ENCODE results near the gene RNASEH2B. TPM values are rescaled to one million over a fixed set of nuclear protein-coding genes. Genes with fewer than 3 reads are reported as not detected.
A peak's percentile ranks its signal among the peaks of the same experiment; 100 is the strongest.

Gene RNASEH2B, protein sequence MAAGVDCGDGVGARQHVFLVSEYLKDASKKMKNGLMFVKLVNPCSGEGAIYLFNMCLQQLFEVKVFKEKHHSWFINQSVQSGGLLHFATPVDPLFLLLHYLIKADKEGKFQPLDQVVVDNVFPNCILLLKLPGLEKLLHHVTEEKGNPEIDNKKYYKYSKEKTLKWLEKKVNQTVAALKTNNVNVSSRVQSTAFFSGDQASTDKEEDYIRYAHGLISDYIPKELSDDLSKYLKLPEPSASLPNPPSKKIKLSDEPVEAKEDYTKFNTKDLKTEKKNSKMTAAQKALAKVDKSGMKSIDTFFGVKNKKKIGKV
- 10 to 100 TPM; 61.8 to 88.5 TPM for total RNA-seq

DNA sequence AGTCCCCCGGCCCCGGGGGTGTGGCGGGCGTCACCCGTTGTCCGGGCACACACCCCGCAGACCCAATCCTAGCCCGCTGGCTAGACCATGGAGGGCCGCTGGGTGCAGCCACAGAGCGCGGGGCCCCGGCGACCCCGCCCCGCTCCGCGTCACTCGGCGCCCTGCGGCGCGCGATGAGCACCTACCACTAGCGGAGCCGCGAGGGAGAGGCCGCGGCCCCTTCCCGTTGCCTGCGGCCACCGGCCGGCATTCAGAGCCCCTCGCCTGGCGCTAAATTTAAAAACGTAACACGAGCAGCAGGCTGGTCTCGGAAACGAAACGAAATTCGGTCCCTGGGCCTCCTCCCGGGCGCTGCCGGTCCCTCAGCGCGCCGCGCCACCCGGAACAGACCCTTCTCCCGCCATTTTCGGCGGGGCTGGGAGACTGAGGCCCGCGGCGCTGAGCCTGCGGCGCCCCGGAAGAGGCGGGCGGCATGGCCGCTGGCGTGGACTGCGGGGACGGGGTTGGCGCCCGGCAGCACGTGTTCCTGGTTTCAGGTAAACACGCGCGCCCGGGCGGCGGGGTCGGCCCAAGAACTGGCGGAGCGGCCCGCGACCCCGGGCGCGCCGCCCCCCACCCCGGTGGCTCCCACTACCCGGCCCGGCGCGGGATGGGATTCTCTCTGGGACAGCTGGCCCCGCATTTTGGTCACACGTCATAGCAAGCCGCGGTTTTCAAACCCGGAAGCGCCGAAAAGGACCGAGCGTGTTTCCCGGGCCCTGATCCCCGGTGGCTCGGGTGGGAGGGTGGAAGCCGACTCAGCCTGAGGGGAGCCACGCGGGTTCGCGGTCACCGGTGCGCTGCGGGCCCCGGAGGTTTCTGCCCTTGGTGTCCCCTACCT is at the start of gene RNASEH2B:
TSS of gene RNASEH2B (plus strand) at position 187 of the 880 bp plus-strand sequence. CDS start at position 473, 286 bp downstream.
- intact Hi-C loops (cut with DNase I, micrococcal nuclease), result loop anchor here (1.0 to 10.0 kb wide), 22 partner anchors 17 to 1465 kb away; partner anchors contain the start of genes KPNA3 (in 2 of the 2), TRIM13 (in 2 of the 2), ALG11 (in 1 of the 2) and ATP7B (in 1 of the 2)
- Mint-ChIP-seq H3K36me3 (ENCODE audit: low read depth) (peaks cover 2% of the 10 kb centered on the region), H3K27ac (peak within 1 kb of the TSS; percentile 99), H3K27me3 (no peaks in the 10 kb centered on the region), H3K4me1 (peaks cover 22% of the 10 kb centered on the region), H3K9me3 (ENCODE audit: low read depth) (no peaks in the 10 kb centered on the region), H3K4me3 (peak within 1 kb of the TSS; percentile 95)
- peak; percentile 78 for ATAC-seq
- peak; percentile 79 for DNase-seq
- CTCF ChIA-PET, result interaction anchor here (0.7 to 2.8 kb wide), 7 partner anchors 8 to 913 kb away, joined by 3 to 32 read pairs (median 5); partner anchors contain the start of gene TRIM13
- POLR2A ChIA-PET, result interaction anchor here (0.6 to 2.1 kb wide), 2 partner anchors 17 to 48 kb away, joined by 3 to 6 read pairs; no protein-coding TSS in a partner anchor

DNA sequence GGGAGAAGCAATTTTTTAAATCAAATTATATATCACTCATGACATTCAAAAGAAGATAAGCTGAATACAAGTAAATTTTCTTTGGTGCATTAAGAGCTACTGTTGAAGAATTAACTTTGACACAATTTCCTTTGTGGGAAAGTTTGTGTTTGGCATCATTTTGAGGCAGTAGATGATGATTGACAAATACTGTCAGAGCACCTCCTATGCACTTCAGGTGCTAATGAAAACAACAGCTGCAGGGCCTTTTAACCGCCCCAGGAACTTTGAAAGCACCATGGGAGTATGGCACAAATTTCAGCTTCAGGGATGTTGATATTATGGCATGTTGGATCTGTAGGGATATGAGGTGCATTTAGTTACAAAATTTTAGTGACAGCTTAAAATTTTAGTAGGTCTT is 45.1 kb upstream of the RNASEH2B start:
- Mint-ChIP-seq H3K36me3 (ENCODE audit: low read depth) (no peaks in the 10 kb centered on the region), H3K27me3 (no peaks in the 10 kb centered on the region), H3K9me3 (ENCODE audit: low read depth) (peaks cover 6% of the 10 kb centered on the region), H3K4me3 (no peak overlapping the region), H3K27ac (no peak overlapping the region), H3K4me1 (no peaks in the 10 kb centered on the region)
- intact Hi-C loops (cut with DNase I, micrococcal nuclease), result no loop called here
- ChIA-PET CTCF (interaction anchor here (0.7 to 1.1 kb wide), 3 partner anchors 36 to 164 kb away, joined by 3 to 4 read pairs (median 4); no protein-coding TSS in a partner anchor), POLR2A (no interaction called here)
- ATAC-seq (no peak), DNase-seq (no peak)

DNA sequence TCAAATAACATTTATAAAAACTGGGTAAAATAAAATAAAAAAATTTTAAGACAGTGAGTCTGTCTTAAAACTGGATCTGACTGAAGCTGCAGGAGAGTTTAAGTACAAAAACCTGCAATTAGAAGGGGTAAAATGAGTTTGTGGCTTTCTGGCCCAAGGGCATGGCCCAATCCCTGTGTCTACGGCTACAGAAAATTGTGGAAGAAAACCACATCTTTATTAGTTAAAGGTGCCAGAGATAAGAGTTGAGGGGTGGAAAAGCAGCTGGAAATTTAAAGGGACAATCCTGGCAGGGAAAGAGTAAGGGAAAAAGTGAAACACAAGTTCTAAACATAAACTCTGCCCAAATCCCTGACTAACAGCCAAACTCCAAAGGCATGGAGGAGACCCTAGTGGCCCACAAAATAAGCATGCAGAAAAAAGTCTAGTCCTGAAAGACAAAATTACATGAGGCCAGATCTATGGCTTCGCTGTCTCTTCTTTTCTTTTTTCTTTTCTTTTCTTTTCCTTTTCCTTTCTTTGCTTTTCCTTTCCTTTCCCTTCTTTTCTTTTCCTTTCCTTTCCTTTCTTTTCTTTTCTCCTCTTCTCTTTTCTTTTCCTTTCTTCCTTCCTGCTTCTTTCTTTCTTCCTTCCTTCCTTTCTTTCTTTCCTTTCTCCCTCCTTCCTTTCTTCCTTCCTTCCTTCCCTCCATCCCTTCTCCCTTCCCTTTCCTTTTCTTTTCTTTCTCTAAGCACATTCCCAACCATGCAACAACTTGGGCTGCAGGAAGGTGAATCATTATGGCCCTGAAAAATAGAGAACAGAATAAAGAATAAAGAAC is 42.6 kb upstream of the RNASEH2B start:
- no peak for ATAC-seq
- CTCF ChIA-PET, result no interaction called here
- H3K4me3 Mint-ChIP-seq, result no peak overlapping the region

DNA sequence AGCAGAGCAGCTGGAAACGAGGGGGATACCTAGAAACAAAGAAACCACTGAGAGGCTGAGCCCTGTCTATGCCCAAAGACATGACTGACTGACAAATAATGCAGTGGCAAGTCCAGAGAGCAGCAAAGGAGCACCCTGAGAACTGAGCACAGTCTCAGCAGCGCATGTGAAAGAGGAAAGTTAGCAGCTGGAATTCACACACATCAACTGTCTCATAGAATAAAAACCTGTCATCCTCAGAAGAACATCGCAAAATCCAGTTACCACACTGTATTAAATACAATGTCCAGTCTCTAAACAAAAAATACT is 42.0 kb upstream of the RNASEH2B start:
- peaks cover 2% of the 10 kb centered on the region for H3K9me3 Mint-ChIP-seq (ENCODE audit: low read depth)
- H3K36me3 Mint-ChIP-seq (ENCODE audit: low read depth), result no peaks in the 10 kb centered on the region
- DNase-seq, result no peak
- intact Hi-C loops (cut with DNase I, micrococcal nuclease), result no loop called here
- no peak overlapping the region for H3K4me3 Mint-ChIP-seq
- CTCF ChIA-PET, result no interaction called here
- H3K4me1 Mint-ChIP-seq, result no peaks in the 10 kb centered on the region
- ATAC-seq, result no peak
- POLR2A ChIA-PET, result no interaction called here
- H3K27me3 Mint-ChIP-seq, result no peaks in the 10 kb centered on the region
- no peak overlapping the region for H3K27ac Mint-ChIP-seq

More for the DNA sequence above, 42.6 kb upstream of the RNASEH2B start:
- Mint-ChIP-seq H3K27ac (no peak overlapping the region), H3K27me3 (no peaks in the 10 kb centered on the region), H3K4me1 (no peaks in the 10 kb centered on the region), H3K36me3 (ENCODE audit: low read depth) (no peaks in the 10 kb centered on the region), H3K9me3 (ENCODE audit: low read depth) (peaks cover 2% of the 10 kb centered on the region)
- DNase-seq, result no peak
- POLR2A ChIA-PET, result no interaction called here
- intact Hi-C loops (cut with DNase I, micrococcal nuclease), result no loop called here

DNA sequence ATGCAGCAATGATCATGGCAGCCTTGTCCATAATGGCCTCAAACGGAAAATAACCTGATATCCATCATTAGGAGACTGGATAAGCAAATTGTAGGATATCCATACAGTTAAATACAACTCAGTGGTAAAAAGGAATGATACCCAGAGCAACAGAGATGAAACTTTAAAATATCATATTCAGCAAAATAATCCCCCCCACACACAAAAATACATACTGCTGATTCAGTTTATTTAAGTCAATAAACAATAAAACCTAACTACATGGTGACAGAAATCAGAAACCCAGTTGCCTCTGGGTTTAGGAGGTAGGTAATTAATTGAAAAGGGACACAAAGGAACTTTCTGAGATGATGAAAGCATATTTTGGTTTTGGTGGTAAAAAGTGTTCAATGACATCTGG is 38.2 kb upstream of the RNASEH2B start:
- ATAC-seq (no peak), DNase-seq (no peak)
- CTCF ChIA-PET, result no interaction called here
- no peak overlapping the region for H3K27ac Mint-ChIP-seq
- H3K36me3 Mint-ChIP-seq (ENCODE audit: low read depth), result no peaks in the 10 kb centered on the region
- H3K27me3 Mint-ChIP-seq, result no peaks in the 10 kb centered on the region
- H3K4me3 Mint-ChIP-seq, result no peak overlapping the region
- POLR2A ChIA-PET, result no interaction called here
- H3K9me3 Mint-ChIP-seq (ENCODE audit: low read depth), result no peaks in the 10 kb centered on the region
- intact Hi-C loops (cut with DNase I, micrococcal nuclease), result no loop called here
- no peaks in the 10 kb centered on the region for H3K4me1 Mint-ChIP-seq

DNA sequence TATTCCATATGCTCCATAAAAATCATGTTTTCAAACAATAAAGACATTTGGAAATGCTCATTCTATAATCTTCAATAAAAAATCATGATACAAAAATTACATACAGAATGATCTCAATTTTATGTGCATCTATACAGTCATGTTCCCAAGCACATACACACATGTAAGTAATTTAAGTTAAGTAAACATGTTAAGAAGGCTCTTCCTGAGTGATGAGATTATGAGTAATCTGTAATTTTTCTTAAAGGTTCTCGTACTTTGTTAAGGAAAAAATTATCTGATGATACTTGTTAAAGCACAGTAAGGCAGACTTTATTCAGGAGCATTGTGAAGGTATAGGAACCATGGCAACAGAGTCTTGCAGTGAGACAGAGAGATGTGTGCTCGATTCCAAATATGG is 36.1 kb upstream of the RNASEH2B start:
- no peaks in the 10 kb centered on the region for H3K4me1 Mint-ChIP-seq
- CTCF ChIA-PET, result no interaction called here
- ATAC-seq (no peak), DNase-seq (no peak)
- H3K9me3 Mint-ChIP-seq (ENCODE audit: low read depth), result no peaks in the 10 kb centered on the region
- H3K36me3 Mint-ChIP-seq (ENCODE audit: low read depth), result no peaks in the 10 kb centered on the region
- no peaks in the 10 kb centered on the region for H3K27me3 Mint-ChIP-seq
- H3K27ac Mint-ChIP-seq, result no peak overlapping the region
- intact Hi-C loops (cut with DNase I, micrococcal nuclease), result no loop called here
- no peak overlapping the region for H3K4me3 Mint-ChIP-seq
- POLR2A ChIA-PET, result no interaction called here

DNA sequence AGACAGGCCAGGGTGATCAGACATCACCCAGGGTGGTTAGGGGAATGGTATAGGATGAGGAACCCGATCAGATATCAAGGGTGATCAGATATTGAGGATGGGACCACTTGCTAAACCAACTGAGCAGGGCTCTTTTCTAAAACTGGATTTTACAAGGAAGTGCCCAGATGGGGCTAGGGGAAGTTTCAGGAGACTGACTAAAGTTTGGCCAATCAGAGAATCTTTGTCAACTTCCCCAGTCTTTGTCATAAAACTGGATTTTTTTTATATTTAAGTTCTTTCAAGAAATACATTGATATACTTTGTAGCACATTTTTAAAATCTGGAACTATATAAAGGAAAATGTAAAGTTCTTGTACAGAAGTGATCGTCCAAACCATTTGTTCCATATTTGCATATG is 35.6 kb upstream of the RNASEH2B start:
- no peaks in the 10 kb centered on the region for H3K36me3 Mint-ChIP-seq (ENCODE audit: low read depth)
- no peaks in the 10 kb centered on the region for H3K27me3 Mint-ChIP-seq
- ATAC-seq (no peak), DNase-seq (no peak)
- intact Hi-C loops (cut with DNase I, micrococcal nuclease), result no loop called here
- CTCF ChIA-PET, result no interaction called here
- no peak overlapping the region for H3K4me3 Mint-ChIP-seq
- H3K4me1 Mint-ChIP-seq, result no peaks in the 10 kb centered on the region
- no peaks in the 10 kb centered on the region for H3K9me3 Mint-ChIP-seq (ENCODE audit: low read depth)
- POLR2A ChIA-PET, result no interaction called here
- H3K27ac Mint-ChIP-seq, result no peak overlapping the region

DNA sequence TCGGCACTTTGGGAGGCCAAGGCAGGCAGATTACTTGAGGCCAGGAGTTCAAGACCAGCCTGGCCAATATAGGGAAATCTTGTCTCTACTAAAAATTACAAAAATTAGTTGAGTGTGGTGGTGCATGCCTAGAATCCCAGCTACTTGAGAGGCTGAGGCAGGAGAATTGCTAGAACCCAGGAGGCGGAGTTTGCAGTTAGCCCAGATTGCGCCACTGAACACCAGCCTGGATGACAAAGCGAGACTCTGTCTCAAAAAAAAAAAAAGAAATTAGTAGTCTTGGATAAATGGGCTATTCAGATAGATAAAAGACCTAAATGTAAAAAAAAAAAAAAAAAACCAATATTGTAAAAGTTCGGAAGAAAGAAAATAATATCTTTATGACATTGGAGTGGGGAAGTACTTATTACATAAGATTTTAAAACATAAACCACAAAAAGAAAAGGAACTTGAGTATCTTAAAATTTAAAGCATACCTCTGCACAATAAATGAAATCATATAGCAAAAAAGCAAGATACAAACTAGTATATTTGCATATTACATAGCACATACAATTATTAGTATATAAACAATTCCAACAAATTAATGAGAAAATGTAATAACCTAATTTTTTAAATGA is 26.7 kb upstream of the RNASEH2B start:
- H3K4me1 Mint-ChIP-seq, result no peaks in the 10 kb centered on the region
- no peaks in the 10 kb centered on the region for H3K36me3 Mint-ChIP-seq (ENCODE audit: low read depth)
- ATAC-seq (no peak), DNase-seq (no peak)
- ChIA-PET CTCF (interaction anchor here (1.6 kb wide), 1 partner anchor 29 kb away, joined by 3 read pairs; no protein-coding TSS in a partner anchor), POLR2A (no interaction called here)
- H3K4me3 Mint-ChIP-seq, result no peak overlapping the region
- intact Hi-C loops (cut with DNase I, micrococcal nuclease), result no loop called here
- H3K27ac Mint-ChIP-seq, result no peak overlapping the region
- H3K27me3 Mint-ChIP-seq, result peaks cover 2% of the 10 kb centered on the region
- H3K9me3 Mint-ChIP-seq (ENCODE audit: low read depth), result peaks cover 2% of the 10 kb centered on the region

DNA sequence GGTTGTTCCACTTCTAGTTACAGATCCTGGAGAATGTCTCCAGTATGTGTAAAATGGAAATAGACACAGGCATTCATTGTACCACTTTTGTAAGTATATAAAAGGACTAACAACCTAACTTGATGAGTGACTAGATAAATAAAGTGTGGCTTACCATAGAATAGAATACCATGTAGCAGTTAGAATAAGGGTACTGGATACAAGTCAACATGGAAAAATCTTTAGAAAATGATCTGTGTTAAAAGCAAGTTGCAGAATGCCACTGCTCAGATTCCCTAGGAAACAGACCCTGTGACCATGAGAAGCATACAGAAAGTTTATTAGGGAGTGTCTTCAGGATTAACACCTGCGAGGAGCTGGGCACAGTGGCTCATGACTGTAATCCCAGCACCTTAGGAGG is 25.9 kb upstream of the RNASEH2B start:
- CTCF ChIA-PET, result interaction anchor here (1.6 kb wide), 1 partner anchor 28 kb away, joined by 3 read pairs; no protein-coding TSS in a partner anchor
- no peak for DNase-seq
- no peak overlapping the region for H3K27ac Mint-ChIP-seq
- H3K4me3 Mint-ChIP-seq, result no peak overlapping the region
- intact Hi-C loops (cut with DNase I, micrococcal nuclease), result no loop called here
- peaks cover 2% of the 10 kb centered on the region for H3K27me3 Mint-ChIP-seq
- no peaks in the 10 kb centered on the region for H3K4me1 Mint-ChIP-seq
- no peak for ATAC-seq
- no peaks in the 10 kb centered on the region for H3K36me3 Mint-ChIP-seq (ENCODE audit: low read depth)
- POLR2A ChIA-PET, result no interaction called here
- peaks cover 2% of the 10 kb centered on the region for H3K9me3 Mint-ChIP-seq (ENCODE audit: low read depth)

DNA sequence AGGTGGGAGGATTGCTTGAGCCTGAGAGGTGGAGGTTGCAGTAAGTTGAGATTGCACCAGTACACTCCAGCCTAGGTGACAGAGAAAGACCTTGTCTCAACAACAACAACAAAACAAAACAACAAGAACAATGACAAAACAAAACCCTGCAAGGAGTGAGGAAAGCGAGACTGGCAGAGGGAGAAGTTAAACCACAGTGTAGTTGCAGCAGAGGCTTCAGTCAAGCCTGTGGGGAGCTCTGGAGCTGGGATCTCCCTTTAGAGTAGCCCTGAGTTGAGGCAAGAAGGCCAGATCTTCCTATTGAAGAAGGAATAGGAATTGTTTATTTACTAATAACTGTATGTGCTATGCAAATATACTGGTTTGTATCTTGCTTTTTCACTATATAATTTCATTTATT is 25.3 kb upstream of the RNASEH2B start:
- no peak overlapping the region for H3K27ac Mint-ChIP-seq
- H3K4me3 Mint-ChIP-seq, result no peak overlapping the region
- H3K9me3 Mint-ChIP-seq (ENCODE audit: low read depth), result peaks cover 2% of the 10 kb centered on the region
- H3K4me1 Mint-ChIP-seq, result no peaks in the 10 kb centered on the region
- ATAC-seq (no peak), DNase-seq (no peak)
- POLR2A ChIA-PET, result no interaction called here
- CTCF ChIA-PET, result interaction anchor here (1.6 kb wide), 1 partner anchor 28 kb away, joined by 3 read pairs; no protein-coding TSS in a partner anchor
- H3K36me3 Mint-ChIP-seq (ENCODE audit: low read depth), result no peaks in the 10 kb centered on the region
- intact Hi-C loops (cut with DNase I, micrococcal nuclease), result no loop called here
- peaks cover 2% of the 10 kb centered on the region for H3K27me3 Mint-ChIP-seq

DNA sequence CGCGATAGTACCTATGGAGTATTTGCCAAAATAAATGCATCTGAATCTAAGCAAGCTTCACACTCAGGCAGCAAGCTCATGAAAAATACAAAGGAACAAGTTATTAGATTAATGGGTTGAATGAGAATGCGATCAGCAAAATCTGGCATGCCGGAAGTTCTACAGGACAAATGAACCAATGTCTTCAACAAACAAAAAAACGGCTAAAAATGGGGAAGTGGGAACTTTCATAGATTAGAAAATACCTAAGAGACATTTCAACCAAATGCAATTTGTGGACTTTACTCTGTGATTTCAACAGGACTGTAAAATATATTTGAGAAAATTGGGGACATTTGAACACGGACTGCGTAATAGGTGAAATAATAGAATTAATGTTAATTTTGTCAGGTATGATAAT is 22.4 kb upstream of the RNASEH2B start:
- ATAC-seq, result no peak
- DNase-seq, result no peak
- Mint-ChIP-seq H3K4me1 (peaks cover 15% of the 10 kb centered on the region), H3K9me3 (ENCODE audit: low read depth) (peaks cover 2% of the 10 kb centered on the region), H3K27me3 (no peaks in the 10 kb centered on the region), H3K4me3 (no peak overlapping the region), H3K36me3 (ENCODE audit: low read depth) (no peaks in the 10 kb centered on the region), H3K27ac (no peak overlapping the region)
- POLR2A ChIA-PET, result no interaction called here
- CTCF ChIA-PET, result no interaction called here
- intact Hi-C loops (cut with DNase I, micrococcal nuclease), result no loop called here
